ENCODE results near the gene SMURF2.

DNA sequence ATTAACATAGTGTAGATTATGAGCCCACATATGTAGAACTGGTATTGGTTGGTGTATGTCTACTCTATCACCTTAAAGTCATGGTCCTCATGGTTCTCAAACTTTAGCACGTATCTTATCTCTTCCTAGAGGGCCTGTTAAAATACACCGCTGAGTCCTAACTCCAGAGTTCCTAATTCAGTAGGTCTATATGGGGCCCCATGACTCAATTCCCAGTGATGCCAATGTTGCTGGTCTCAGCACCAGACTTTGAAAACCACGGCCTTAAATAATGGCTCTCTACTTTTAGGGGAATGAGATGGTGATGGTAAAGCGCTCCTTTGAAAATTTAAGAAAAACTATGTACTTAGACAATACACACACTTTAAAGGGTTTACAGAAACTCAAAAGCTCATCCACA lies 36.6 kb downstream of the SMURF2 start:
- TF ChIP-seq, protein P1, sequence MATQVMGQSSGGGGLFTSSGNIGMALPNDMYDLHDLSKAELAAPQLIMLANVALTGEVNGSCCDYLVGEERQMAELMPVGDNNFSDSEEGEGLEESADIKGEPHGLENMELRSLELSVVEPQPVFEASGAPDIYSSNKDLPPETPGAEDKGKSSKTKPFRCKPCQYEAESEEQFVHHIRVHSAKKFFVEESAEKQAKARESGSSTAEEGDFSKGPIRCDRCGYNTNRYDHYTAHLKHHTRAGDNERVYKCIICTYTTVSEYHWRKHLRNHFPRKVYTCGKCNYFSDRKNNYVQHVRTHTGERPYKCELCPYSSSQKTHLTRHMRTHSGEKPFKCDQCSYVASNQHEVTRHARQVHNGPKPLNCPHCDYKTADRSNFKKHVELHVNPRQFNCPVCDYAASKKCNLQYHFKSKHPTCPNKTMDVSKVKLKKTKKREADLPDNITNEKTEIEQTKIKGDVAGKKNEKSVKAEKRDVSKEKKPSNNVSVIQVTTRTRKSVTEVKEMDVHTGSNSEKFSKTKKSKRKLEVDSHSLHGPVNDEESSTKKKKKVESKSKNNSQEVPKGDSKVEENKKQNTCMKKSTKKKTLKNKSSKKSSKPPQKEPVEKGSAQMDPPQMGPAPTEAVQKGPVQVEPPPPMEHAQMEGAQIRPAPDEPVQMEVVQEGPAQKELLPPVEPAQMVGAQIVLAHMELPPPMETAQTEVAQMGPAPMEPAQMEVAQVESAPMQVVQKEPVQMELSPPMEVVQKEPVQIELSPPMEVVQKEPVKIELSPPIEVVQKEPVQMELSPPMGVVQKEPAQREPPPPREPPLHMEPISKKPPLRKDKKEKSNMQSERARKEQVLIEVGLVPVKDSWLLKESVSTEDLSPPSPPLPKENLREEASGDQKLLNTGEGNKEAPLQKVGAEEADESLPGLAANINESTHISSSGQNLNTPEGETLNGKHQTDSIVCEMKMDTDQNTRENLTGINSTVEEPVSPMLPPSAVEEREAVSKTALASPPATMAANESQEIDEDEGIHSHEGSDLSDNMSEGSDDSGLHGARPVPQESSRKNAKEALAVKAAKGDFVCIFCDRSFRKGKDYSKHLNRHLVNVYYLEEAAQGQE (IDR thresholded peaks at IDR 0.05; ENCODE audit: insufficient read depth in 1 of 2, low read depth in 2 of 2, low read length in 2 of 2), result no peak
- TF ChIP-seq SIN3A (IDR thresholded peaks at IDR 0.05; ENCODE audit: borderline replicate concordance, insufficient read depth, low read length), result no peak
- TF ChIP-seq TAF1 (IDR thresholded peaks at IDR 0.05; ENCODE audit: borderline replicate concordance, insufficient read depth, low read length), result no peak
